DMS153 (cell line): Measurements from ENCODE around the gene PLCB4.

Source experiments
- DNase-seq: peaks from one replicate; lab custom pipeline; 2025; lab: John Stamatoyannopoulos, UW

PLCB4 gene

DNA sequence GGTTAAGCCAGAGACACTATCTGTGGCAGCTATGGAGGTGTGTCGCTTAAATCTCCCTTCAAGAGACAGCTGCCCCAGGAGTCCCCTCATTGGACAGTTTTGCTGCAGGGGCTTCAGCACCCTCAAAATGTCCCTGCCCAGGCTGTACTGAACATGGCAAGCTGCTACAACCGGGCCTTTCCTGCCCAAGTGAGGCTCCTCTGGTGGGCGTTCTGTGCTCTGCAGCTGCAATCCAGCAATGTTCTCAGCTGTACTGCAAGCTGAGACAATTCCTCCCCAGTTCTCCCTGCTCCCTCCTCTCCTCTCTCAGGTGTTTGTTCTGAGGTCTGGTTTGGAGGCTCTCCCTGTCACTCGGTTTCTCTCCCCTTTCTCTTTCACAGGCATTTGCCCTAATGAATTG, 254.7 kb downstream of the PLCB4 start:
- DNase-seq, result no peak

DNA sequence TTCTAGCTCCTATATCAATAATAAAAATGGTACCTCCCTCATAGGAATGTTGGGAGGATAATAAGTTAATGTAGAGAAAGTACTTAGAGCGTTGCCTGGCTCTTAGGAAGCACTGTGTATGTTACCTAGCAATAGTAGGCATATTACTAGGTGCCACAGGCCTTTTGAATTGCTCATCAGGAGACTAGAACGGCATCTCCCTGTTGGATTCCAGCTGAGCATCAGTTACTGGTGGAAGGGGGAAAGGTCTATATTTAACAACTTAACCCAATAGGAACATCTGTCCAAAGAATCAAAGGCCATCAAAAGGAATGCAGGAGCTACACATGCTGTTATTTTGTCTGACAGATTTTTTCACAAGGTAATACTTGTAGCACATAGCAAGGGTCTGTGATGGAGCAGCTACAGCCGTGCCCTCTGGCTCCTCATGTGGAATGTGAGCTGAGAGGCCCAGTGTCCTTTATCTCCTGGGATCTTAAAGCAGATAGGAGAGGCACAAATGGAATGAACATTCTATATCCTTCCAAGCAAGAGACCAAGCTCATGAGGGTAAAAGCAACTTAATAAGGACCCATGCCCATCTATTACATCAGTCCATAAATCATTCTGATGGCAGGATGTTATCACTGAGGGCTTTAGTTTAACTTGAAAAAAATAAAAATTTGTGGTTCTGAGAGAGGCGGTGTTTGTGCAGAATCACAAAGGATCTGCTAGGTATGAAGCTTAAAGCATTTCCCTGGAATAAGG, 260.6 kb downstream of the PLCB4 start:
- DNase-seq, result no peak

DNA sequence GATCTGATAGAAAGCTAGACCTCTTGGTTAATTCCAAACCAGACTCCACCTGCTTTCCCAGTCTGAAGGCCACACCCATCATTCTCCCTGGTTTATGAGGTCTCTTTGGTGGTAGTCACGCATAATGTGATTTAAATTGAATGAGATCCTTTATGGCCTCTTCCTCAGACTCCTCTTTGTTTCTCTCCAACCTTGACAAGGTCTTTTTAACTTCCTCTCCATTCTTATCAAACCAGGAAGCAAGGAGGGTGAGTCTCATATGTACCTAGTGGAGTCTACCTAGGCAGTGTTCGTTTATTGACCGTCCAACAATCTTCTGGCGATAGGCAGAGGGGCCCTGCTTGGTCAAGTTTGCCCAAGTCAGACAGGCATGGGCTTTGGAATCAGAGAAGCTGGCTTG, 261.3 kb downstream of the PLCB4 start:
- DNase-seq, result peak; percentile 64

DNA sequence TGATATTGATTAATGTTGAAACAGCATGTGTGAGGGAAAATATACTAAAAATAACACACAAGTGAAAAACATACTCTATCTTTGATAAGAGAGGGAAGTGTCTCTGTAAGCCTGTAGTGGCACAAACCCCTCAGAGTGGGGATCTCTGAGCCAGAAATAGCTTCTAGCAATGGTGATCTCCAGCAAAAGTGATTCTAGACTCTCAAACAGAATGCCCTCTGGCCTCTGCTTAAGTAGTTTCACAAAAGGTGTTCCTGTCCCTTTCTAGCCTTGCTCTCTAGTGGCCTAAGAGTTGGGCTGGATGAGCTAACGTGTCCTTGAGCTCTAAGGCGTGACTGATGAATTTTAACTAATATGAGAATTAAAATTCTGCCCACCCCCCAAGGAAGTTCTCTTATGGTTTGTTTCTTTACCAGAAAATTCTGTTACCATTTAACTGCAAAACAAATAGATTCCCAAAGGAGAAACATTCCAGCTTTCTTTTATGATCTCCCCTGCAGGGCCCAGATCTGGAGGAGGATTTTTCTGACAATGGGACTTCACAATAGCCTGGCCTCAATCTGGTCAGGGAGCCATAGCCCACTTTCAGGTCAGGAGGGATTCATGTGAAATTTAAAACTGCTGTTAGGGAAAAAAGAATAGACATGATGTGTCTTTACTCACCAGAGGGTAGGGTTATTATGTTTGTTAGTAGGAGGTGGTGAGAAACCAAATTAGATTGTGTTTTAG, 263.0 kb downstream of the PLCB4 start:
- DNase-seq, result no peak

DNA sequence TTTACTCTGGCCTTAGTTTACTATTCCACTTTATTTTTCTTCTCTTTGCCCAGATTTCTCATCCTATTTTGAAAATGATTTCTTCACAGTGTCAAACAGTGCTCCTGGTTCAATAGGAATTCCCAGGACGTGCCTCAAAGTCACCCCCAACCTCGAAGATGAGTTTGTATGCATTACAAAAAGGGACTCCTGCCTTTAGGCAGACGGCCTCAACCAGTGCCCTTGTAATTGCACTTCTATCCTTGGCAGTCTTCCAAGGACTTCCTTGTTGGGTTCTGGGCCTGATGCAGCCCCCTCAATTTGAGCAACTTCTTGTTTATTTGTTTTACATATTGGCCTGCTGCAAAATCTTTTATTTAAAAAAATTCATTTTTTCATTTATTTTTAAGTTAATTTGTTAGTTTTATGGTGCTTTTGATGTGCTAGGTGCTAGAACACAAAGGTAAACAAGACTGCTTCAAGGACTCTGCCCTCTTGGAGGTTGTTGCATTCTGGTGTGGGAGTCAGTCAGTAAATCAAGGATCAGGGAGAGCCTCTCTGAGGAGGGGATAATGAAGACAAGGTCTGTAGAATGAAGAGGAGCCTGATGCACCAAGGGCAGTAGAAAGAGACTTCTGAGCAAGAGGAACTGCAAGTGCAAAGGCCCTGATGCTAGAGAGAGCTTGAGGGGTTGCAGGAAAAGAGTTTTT, 264.0 kb downstream of the PLCB4 start:
- DNase-seq, result no peak

DNA sequence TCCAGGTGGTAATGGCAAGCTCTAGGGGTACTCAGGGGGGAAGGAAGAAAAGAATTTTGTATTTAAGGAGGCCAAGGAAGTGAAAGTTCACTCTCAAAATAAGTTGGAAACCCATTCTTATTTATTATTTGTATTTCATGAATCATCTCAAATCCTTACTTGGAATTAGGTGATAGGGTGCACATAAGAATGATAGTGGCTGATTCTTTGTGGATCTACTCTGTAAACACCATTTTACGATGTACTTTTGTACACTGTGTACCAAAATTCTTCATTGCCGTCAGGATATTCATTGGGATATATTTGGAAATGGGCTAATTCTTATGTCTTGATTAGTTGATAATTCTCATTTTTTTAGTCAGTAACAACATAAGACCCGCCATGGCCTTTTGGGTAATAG, 266.0 kb downstream of the PLCB4 start:
- DNase-seq, result no peak

DNA sequence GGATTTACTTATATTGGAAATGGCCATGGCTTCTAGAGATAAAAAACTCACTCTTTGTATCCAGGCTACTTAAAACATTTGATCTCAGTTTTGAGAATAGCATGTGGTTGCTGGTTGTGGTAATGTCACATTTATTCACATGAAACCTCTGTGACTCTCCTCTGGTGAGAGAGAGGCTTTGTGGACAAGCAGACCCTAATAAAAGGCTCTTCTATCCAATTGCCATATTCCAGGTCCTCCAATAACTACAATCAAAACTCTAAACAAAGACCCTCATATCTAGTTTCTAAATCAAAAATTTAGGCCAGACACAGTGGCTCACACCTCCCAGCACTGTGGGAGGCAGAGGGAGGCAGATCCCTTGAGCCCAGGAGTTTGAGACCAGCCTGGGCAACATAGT, 269.2 kb downstream of the PLCB4 start:
- DNase-seq, result no peak

DNA sequence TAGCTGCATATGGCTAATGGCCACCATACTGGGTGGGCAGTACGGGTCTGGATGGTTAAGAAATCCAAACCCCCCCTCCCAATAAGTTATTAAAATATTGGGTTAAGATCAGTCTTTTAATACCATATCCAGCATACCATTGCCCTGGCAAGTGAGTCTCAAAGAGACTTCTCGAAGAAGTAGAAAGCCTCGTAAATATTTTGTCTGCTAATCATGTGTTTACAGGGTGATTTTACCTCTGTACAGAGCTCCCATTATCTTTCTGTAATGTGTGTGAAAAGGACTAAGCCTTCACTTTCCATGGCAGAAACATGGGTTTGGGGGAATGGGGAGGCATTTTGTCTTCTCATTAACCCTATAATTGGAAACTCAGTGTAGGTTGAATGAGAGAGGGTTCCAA, 270.8 kb downstream of the PLCB4 start:
- DNase-seq, result no peak

DNA sequence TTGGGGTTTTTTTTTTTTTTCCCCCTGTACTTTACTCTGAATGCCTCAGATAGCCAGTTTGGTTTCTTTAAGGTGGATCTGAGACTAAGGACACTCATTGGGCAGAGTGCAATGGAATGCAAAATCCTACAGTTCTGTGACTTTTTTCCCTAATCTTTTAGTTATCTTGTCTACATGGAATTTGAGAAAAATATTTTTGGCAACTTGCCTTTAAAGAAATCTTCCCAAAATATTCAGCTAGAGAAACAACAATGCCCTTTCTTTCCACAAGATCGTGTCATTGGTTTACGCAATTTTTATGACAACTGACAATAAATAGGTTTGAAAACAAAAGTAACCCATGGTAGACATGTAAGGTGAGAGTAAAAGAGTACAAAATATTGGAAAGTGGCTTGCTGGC, 273.8 kb downstream of the PLCB4 start:
- no peak for DNase-seq

DNA sequence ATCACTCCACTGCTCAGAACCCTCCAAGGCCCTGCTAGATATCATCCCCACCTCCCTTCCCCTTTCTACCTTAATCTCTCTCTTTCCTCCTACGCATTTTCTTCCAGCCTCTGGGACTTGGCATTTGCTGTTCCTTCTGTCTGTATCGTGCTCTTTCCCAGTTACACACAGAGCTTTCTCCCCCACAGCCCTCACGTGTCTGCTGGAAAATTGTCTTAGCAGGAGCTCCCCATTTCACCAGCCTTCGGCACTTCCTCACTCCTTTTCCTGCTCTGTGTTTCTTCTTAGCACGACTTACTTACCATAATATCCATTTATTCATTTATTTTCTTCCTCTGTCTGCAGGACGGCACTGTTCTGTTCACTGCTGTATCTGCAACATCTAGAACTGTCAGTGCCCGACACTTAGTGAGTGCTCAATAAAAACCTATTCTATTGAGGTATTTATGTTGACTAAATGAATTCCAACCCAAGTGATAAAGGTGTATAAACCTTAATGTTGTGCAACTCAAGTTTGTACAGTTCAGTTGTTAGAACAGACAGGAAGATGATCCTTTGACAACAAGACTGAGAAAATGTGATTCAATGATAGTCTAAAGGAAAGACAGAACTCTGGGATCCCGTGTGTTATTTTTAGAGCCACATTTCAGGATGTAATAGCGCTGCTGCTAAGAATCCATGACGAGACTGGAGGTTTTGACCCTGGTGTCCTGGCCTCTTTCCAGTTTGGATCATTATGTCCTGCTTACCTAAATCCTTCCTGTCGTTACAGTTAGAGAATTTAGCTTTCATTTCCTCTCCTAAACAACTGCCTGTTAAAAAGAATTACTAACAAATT, 275.4 kb downstream of the PLCB4 start:
- DNase-seq, result peak; percentile 28

DNA sequence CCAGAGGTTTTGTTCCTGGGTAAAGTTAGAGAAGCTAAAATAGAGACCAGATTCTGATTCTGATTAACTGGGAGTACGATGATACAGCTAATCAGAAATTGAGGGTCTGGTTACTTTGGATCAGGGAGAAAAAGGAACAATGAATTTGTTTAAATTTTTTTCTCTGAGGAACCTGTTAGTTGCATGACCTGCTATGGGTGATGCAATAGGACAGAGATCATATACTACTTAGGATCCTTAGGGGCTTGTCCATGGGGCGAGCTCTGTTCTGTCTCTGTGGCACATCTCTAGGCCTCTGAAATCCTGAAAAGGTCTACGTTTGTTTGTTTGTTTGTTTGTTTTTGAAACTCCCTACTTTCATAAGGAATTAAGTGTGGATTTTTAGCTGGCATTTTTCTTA, 279.4 kb downstream of the PLCB4 start:
- no peak for DNase-seq

DNA sequence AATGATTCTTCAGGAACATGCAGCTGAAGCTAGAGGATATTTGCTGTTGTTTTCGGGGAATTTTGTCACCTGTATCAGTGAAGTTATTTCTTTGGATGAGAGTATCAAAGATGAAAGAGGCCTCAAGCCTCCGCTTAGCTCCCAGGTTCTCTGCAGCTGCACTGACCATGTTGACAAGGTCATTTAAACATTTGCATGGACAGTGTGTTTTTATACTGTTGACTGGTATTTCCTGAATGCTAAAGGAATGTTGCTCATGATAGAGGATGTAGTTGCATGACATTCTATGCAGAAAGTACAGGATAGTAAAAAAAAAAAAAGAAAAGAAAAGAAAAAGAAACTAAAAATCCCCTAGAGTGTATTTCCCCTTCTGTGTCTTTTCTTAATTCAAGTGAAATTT, 279.9 kb downstream of the PLCB4 start:
- no peak for DNase-seq

DNA sequence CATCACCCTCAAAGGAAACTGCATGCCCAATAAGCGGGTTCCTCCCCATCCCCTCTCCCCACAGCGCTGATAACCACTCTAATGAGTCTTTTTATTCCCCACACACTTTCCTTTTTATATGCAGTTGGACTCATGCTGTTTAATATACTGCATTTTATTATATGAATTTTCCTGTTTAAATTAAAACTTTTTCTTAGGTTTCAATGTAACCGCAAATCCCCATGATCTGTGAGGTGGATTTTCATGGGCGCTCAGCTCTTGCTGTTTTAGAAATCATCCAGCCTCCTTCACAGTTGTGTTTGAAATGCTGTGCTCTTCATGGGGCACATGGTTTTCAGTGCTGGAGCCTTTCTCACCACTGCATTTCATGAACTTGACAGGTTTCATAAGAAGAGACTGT, 280.4 kb downstream of the PLCB4 start:
- DNase-seq, result no peak

DNA sequence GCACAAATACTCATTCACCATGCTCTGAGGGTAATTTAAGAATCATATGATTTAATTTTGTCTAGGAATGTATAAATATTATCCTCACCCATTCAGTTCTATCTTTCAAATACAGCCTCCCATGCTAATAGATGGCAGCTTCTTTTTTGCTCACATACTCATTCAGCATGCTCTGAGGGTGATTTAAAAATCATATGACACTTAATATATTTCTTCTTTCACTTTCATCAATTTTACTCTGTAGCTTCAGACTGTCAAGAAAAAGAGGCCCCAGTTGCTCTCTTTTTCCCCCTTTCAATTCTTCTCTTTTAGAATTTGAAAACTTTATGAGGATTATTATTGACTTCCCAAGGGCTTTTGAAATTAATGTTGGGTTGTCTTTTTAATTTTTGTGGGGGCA, 283.9 kb downstream of the PLCB4 start:
- DNase-seq, result no peak

DNA sequence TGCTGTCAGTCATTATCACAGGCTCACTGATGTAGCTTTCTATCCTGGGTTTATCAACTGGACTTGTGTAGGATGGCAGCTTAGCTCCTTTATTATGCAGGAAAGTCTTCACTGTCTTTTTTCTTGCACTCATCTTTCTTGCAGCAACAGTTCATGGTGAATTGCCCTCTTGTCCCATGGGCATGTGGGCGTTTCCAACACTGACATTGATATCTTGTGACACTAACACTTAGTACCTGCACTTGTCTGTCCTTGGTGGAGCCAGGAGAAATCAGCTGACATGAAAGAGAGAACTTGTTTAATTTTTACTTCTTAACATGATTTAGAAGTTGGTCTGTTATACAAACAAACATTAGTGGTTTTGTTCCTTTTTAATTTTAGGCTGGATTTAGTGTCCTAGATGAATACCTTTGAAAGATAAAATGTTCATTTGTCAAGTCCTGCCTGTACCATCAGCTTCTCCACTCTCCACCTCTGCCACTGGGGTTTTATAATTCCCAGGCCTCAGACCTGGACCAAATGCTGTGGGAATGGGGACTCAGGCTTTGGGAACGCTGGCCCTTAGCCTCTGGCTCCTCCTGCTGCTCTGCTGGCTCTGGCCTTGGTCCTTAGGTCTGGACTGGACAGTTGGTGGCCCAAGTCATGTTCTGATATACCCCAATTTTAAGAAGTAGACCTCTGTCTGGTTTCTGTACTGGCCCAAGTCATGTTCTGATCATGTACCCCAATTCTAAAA, 284.5 kb downstream of the PLCB4 start:
- no peak for DNase-seq

DNA sequence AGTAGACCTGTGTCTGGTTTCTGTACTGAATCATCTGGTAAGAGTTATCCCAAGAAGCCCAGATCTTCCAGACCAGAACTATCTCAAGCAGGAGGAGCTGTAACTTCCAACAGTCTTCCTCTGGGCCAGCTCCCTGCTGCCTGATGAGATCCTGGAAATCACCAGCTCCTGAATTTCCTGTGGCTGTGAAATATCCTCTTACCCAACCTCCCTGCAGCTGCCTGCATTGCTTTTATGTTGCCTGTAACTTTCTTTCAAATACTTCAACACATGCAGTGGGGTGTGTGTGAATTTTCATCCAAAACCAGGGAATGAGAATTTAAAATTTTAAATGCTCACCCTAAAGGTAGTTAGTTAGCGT, 285.0 kb downstream of the PLCB4 start:
- no peak for DNase-seq

DNA sequence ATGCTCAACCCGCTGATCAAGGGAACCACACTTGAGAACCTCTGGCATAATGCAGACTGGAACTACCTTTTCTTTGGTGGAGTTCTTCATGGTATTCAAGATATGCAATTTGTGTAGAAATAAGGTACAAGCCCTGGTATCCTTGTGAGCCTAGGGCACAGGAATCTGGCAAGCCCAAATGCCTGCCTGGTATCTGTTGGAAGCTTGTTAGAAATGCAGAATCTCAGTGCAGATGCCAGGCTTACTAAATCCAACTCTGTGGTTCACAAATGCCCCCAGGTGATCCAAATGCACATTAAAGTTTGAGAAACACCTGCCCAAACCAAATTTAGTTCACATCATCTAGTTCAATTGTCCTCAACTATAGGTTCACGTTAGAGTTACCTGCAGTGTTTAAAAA, 285.7 kb downstream of the PLCB4 start:
- no peak for DNase-seq

DNA sequence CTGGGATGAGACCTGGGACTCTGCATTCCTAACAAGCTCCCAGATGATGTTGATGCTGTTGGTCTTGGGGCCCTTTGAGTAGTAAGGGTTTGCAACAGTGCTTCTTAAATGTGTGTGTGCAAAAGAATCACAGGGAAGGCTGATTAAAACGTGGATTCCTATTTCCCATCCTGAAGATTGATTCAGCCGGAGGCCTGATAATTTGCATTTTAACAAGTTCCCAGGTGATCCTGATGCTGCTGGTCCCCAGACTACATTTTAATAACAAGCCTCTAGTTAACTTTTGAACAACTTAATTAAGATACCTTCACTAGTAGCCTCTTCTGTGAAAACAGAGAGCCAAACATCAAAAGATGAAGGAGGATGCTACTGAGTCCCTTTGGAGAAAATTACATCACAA, 289.1 kb downstream of the PLCB4 start:
- no peak for DNase-seq

DNA sequence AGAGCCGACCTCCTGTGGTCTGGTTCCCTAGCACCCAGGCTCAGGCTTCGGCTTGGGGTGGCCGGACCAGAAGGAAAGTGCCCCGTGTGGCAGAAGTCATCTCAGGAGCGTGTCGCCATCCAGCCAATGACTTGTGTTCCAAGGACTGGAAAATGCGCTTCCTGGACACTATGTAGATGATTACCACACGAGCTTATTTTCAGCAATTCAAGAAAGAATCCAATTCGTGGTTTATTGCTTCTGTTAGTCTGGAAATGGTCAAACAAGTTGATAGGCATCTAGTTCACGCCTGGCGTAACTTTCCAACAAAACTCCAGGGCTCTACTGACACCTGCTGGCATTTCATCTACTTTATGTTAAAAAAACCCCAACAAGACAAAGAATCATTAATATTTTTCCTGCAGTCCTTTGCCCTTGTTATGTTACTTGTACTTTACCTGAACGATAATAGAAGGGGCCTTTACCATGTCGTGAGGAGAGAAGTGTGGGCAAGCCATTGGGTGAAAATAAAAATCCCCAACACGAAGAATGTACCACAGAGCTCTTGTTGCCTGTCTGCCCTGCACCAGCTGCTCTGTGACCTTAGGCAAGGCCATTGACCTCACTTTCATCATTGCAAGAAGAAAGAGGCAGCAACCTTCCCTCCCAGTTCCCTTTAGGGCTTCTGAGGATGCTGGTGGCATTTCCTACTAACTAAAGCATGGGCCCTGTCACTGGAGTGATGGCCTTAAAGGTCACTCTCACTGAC, 290.8 kb downstream of the PLCB4 start:
- DNase-seq, result no peak

DNA sequence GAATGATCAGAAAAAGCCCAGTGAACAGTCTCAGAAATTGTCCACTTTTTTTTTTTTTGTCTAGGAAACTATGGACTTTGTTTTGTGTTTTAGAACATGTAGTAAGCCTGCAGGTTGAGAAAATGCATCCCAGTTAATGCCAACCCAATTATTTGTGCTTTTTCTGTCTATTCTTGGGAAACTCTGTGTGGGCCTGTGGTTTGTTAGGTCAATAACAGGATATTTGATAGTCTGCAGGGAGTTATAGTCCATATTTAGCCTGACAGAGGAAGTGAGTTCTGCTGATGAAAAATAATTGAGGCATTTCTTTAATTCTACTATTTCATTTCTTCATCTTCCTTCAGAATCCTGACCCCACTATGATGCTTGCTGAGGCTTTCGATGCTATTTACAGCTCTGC, 291.5 kb downstream of the PLCB4 start:
- no peak for DNase-seq

DNA sequence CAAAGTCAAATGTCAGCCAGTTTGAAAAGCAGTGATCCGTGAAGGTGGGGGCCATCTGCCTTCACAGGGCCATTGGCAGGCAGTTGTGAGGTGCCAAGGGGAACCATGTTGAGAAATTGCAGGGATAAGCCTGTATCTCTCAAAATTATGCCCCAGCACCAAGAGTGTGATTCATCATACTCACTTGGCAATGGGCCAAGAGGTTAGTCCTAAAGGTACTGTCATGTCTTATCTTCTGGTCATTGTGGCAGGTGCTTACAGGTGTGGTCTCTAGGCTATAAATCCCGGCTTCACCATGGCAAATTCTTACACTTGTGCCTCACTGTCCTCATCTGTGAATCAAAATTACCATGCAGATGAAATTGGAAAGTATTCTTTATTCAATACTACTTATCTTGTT, 294.8 kb downstream of the PLCB4 start:
- no peak for DNase-seq
